A673 (cell line): ENCODE data around the gene TBCE. TPM values are rescaled to one million over a fixed set of nuclear protein-coding genes. Genes with fewer than 3 reads are reported as not detected.

ENCODE experiments used
- BruUV-seq: library from RNA; stranded (reverse); fragments of 400-500 nt; replicated peaks from 2 replicates; lab custom pipeline; 2021; lab: Mats Ljungman, UMichigan
- CTCF ChIA-PET: fragments of 300-600 bp; sonication (Branson Sonifier 250); formaldehyde crosslinking; loops from one replicate; lab custom pipeline; 2022; ENCODE audit warnings: antibody characterized with exemption; lab: Charles Lee
- POLR2A ChIA-PET: fragments of 300-600 bp; sonication (Branson Sonifier 250); formaldehyde crosslinking; loops from one replicate; lab custom pipeline; 2022; ENCODE audit warnings: antibody characterized with exemption; ENCODE audit not compliant: low non-redundant PET; lab: Charles Lee
- DNase-seq: peaks from one replicate; pipeline ENCODE4 v3.0.0-alpha.2; 2015; ENCODE audit warnings: low spot score
- H3K27ac ChIP-seq: fragments of 200-600 bp; sonication (generic); 2 replicates; pipeline ENCODE4 v1.5.1; 2016; ENCODE audit warnings: mixed run types, low read depth, mild to moderate bottlenecking, mixed read lengths, antibody characterized with exemption, low read length; ENCODE audit not compliant: poor library complexity, severe bottlenecking
- H3K27me3 ChIP-seq: fragments of 200-600 bp; sonication (generic); replicated peaks from 2 replicates; pipeline ENCODE4 v1.6.1; 2017; ENCODE audit warnings: mixed run types, low read depth, mild to moderate bottlenecking, mixed read lengths, antibody characterized with exemption, low read length; ENCODE audit not compliant: insufficient read depth, poor library complexity
- H3K36me3 ChIP-seq: fragments of 200-600 bp; sonication (generic); 2 replicates; pipeline ENCODE4 v1.6.1; 2016; ENCODE audit warnings: mixed run types, mild to moderate bottlenecking, mixed read lengths, antibody characterized with exemption, low read length; ENCODE audit not compliant: insufficient read depth, poor library complexity, severe bottlenecking
- H3K4me1 ChIP-seq: fragments of 200-600 bp; sonication (generic); 2 replicates; pipeline ENCODE4 v1.6.1; 2017; ENCODE audit warnings: mixed run types, mild to moderate bottlenecking, mixed read lengths, antibody characterized with exemption, low read length; ENCODE audit not compliant: insufficient read depth, poor library complexity, severe bottlenecking
- H3K4me3 ChIP-seq: fragments of 200-600 bp; sonication (generic); 2 replicates; pipeline ENCODE4 v1.5.1; 2016; ENCODE audit warnings: low read depth, mixed run types, mild to moderate bottlenecking, mixed read lengths, low read length; ENCODE audit not compliant: poor library complexity, severe bottlenecking
- H3K9me3 ChIP-seq: fragments of 200-600 bp; sonication (generic); 2 replicates; pipeline ENCODE4 v1.6.1; 2016; ENCODE audit warnings: mixed run types, low read depth, mild to moderate bottlenecking, mixed read lengths, antibody characterized with exemption, low read length; ENCODE audit not compliant: poor library complexity, severe bottlenecking
- CTCF ChIP-seq: fragments of 300-800, 200-600 bp; sonication (generic); conservative IDR thresholded peaks from 2 replicates; pipeline ENCODE4 v1.5.1; 2017; ENCODE audit warnings: low read depth, mild to moderate bottlenecking, antibody characterized with exemption, low read length, moderate library complexity, mixed read lengths
- EZH2 ChIP-seq: fragments of 200-600 bp; sonication (generic); IDR thresholded peaks from 2 replicates; pipeline ENCODE4 v1.6.1; 2017; ENCODE audit warnings: borderline replicate concordance, low read depth, mild to moderate bottlenecking, mixed read lengths, antibody characterized with exemption, low read length; ENCODE audit not compliant: poor library complexity, severe bottlenecking
- intact Hi-C: fragments of 100-400 bp; cut with micrococcal nuclease; formaldehyde crosslinking; loops from one replicate; pipeline ENCODE4 v1.10.0; 2022; ENCODE audit not compliant: unreplicated experiment
- total RNA-seq: library from RNA; stranded (reverse); gene quantifications from 2 replicates; pipeline ENCODE4 v1.2.3, GENCODE V29; 2021

Gene TBCE
- total RNA-seq, 1 experiment from 2014 or later, result 26.3 TPM

- Histone ChIP-seq H3K27me3 (no peaks in the 10 kb centered on the region), H3K4me3 (no peak overlapping the region), H3K4me1 (no peaks in the 10 kb centered on the region), H3K9me3 (no peaks in the 10 kb centered on the region), H3K36me3 (no peaks in the 10 kb centered on the region), H3K27ac (no peak overlapping the region)
- no peak for DNase-seq
- ChIA-PET POLR2A (no interaction called here), CTCF (no interaction called here)
- no TSS peak for BruUV-seq
- intact Hi-C loops, result no loop called here
- no peak for TF ChIP-seq EZH2
- TF ChIP-seq CTCF, result no peak
Observed at GRCh38 chr1:235341334-235341733, 25.9 kb upstream of the TBCE start.

- H3K27me3 ChIP-seq, result no peaks in the 10 kb centered on the region
- intact Hi-C loops, result no loop called here
- H3K27ac ChIP-seq, result no peak overlapping the region
- no peaks in the 10 kb centered on the region for H3K36me3 ChIP-seq
- H3K9me3 ChIP-seq, result no peaks in the 10 kb centered on the region
- DNase-seq, result peak; percentile 3
- BruUV-seq, result TSS peak; percentile 39
- TF ChIP-seq EZH2 (no peak), CTCF (no peak)
- ChIA-PET CTCF (no interaction called here), POLR2A (no interaction called here)
- no peak overlapping the region for H3K4me3 ChIP-seq
- H3K4me1 ChIP-seq, result no peaks in the 10 kb centered on the region
Observed at GRCh38 chr1:235342039-235342438, 25.2 kb upstream of the TBCE start.

GRCh38 chr1:235342471-235342870, 24.8 kb upstream of the TBCE start:
- no peak for DNase-seq
- no peaks in the 10 kb centered on the region for H3K36me3 ChIP-seq
- no peaks in the 10 kb centered on the region for H3K4me1 ChIP-seq
- H3K4me3 ChIP-seq, result no peak overlapping the region
- no peak overlapping the region for H3K27ac ChIP-seq
- BruUV-seq, result no TSS peak
- CTCF ChIA-PET, result no interaction called here
- no peaks in the 10 kb centered on the region for H3K9me3 ChIP-seq
- intact Hi-C loops, result no loop called here
- POLR2A ChIA-PET, result no interaction called here
- H3K27me3 ChIP-seq, result no peaks in the 10 kb centered on the region
- TF ChIP-seq CTCF (no peak), EZH2 (no peak)
